GM10248 (cell line): Measurements from ENCODE around the gene MAFG.

Experiments
- CTCF ChIA-PET: fragments of 300-600 bp; sonication (Branson Sonifier 250); formaldehyde crosslinking; extraction: SDS; loops from one replicate; lab custom pipeline; 2021; ENCODE audit warnings: antibody characterized with exemption; lab: Yijun Ruan, JAX
- POLR2A ChIA-PET: fragments of 350-650 bp; sonication (Branson Sonifier 250); formaldehyde crosslinking; extraction: SDS; loops from one replicate; lab custom pipeline; 2020; ENCODE audit warnings: antibody characterized with exemption; lab: Yijun Ruan, JAX
- DNase-seq: peaks from one replicate; pipeline ENCODE4 v3.0.0; 2012; ENCODE audit errors: extremely low spot score
- CTCF ChIP-seq: IDR thresholded peaks from 2 replicates; pipeline ENCODE4 v1.5.1; 2012; ENCODE audit warnings: mild to moderate bottlenecking, low read depth; ENCODE audit errors: extremely low read depth, missing control alignments, control extremely low read depth

Gene MAFG

GRCh38 chr17:81931557-81932332 is 4.2 kb upstream of the MAFG start:
- ChIA-PET POLR2A (no interaction called here), CTCF (no interaction called here)
- DNase-seq, result no peak
- TF ChIP-seq CTCF, result no peak

- TF ChIP-seq CTCF, result no peak
- no peak for DNase-seq
- CTCF ChIA-PET, result interaction anchor here (1.0 kb wide), 1 partner anchor 28 kb away, joined by 4 read pairs; no protein-coding TSS in a partner anchor
- POLR2A ChIA-PET, result interaction anchor here (0.6 kb wide), 1 partner anchor 11 kb away, joined by 13 read pairs; no protein-coding TSS in a partner anchor
These were observed 3.6 kb upstream of the MAFG start for GRCh38 chr17:81931189-81931556.

DNA sequence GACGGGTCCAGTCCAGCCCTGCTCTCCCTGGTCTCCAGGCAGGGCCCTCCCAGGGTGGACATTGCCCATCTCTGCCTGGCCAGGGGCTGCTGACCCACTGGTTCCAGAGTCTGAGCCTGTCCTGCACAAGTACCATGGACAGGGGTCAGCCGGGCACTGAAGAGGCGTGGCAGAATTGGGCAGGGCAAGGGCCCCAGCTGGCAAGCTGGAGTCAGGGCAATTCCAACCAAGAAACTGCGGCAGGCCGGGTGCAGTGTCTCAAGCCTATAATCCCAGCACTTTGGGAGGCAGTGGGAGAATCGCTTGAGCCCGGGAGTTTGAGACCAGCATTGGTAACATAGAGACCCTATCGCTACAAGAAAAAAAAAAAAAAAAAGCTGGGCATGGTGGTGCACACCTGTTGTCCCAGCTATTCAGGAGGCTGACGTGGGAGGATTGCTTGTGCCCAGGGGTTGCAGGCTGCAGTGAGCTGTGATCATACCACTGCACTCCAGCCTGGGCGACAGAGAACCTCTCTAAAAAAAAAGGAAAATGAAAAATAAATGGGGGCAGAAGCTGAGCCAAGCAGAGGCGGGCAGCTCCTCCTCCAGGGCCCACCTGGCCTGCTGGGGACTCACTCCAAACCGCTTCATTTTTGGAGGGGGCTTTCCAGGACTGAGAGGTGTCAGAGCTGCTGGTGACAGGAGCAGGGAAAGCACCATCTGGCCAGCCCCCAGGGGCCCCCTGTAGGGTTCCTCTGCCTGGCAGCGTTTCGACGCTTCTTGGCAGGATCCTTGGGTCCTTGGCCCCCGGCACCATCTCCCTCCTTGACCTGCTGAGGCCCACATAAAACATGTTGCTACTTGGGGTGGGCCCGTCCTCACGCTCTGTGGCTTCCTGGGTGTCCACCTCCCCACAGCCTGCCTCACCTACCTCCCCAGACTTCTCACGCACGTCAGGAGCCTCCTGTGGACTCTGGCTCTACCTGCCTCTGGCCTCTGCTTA is 2.9 kb upstream of the MAFG start:
- TF ChIP-seq CTCF, result no peak
- ChIA-PET CTCF (interaction anchor here (0.6 to 1.0 kb wide), 2 partner anchors 29 to 37 kb away, joined by 3 to 4 read pairs; no protein-coding TSS in a partner anchor), POLR2A (interaction anchor here (0.6 kb wide), 2 partner anchors 10 to 366 kb away, joined by 6 to 13 read pairs; no protein-coding TSS in a partner anchor)
- DNase-seq, result peak; percentile 42

- CTCF ChIA-PET, result interaction anchor here (0.9 kb wide), 1 partner anchor 30 kb away, joined by 3 read pairs; no protein-coding TSS in a partner anchor
- TF ChIP-seq CTCF, result no peak
- POLR2A ChIA-PET, result interaction anchor here (0.6 kb wide), 1 partner anchor 367 kb away, joined by 6 read pairs; no protein-coding TSS in a partner anchor
- no peak for DNase-seq
These were observed 2.0 kb upstream of the MAFG start for GRCh38 chr17:81929253-81930141.

DNA sequence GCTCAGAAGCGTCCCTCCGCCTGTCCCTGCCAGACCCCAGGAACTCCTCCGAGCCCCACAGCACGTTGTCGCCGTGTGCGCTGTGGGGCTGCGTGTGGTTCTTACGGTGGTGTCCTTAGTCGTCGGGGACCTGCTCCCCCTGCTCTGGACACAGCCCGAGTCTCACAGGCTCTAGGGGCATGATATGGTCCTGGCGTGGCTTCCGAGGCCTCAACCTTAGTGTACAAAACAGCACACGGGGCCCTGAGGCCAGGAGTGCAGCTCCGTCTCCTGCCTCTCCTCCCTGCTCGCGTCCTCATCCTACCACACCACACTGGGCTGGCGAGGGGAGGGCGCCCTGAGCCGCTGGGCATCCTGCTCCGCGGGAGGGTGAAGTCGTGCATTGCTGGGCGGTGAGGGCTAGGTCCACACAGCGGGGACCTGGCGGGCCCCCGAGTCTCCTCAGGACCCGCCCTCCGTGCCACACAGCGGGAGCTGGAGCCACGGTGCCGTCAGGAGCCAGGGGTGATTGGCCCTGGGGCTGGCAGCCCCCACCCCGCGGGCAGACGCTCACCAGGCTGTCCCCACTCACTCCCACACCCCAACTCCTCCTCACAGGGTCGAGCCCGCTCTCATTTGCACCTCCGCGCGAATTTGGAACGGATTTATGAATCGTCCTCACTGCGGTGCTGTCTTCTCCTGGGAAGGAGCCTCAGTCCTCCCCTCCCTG is 1.2 kb upstream of the MAFG start:
- ChIA-PET CTCF (interaction anchor here (0.9 to 1.3 kb wide), 4 partner anchors 11 to 59 kb away, joined by 3 to 5 read pairs (median 4); no protein-coding TSS in a partner anchor), POLR2A (interaction anchor here (1.0 kb wide), 1 partner anchor 11 kb away, joined by 3 read pairs; no protein-coding TSS in a partner anchor)
- TF ChIP-seq CTCF, result no peak
- no peak for DNase-seq
